HS-27A (cell line): Measurements from ENCODE around the gene YTHDC2.

Source experiments
- DNase-seq: peaks from one replicate; pipeline ENCODE4 v3.0.0-alpha.2; 2012; ENCODE audit warnings: low read depth, missing footprints

Gene YTHDC2

DNA sequence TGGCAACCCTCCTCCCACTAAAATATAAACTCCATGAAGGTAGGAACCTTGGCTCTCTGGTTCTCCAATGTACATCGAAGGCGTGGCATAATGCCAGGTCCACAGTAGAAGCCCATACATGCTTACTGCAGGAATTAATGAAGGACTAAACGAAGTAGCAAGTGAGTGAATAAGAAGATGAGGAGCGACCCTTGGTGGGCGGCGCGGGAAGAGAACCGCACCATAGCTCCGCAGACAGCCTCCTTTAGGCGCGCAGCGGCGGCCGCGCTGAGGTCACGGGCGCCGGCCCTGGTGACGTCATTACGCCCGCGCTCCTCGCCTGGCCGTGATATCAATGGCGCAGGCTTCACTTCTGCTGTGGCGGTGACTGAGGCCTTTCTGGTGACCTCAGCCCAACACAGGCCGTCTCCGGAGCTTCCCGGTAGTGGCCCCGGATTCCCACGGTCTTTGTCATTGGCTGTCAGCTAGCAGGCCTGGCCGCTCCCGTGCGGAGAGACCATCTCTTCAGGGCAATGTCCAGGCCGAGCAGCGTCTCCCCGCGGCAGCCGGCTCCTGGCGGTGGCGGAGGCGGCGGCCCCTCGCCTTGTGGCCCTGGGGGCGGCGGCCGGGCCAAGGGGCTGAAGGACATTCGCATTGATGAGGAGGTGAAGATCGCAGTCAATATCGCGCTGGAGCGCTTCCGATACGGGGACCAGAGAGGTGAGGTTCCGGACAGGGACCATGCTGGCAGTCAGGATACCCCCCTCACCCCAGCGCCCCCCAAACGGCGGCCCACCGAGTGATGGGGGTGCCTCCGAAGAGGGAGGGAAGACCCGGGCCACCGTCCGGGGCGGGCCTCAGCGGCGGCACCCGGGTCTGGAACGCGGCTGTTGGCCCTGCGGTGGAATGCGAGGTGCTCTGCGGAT, at the start of gene YTHDC2:
YTHDC2 (plus strand) TSS at position 311 of the 905 bp plus-strand sequence; CDS start at position 513, 202 bp downstream.
- DNase-seq = peak; percentile 29

DNA sequence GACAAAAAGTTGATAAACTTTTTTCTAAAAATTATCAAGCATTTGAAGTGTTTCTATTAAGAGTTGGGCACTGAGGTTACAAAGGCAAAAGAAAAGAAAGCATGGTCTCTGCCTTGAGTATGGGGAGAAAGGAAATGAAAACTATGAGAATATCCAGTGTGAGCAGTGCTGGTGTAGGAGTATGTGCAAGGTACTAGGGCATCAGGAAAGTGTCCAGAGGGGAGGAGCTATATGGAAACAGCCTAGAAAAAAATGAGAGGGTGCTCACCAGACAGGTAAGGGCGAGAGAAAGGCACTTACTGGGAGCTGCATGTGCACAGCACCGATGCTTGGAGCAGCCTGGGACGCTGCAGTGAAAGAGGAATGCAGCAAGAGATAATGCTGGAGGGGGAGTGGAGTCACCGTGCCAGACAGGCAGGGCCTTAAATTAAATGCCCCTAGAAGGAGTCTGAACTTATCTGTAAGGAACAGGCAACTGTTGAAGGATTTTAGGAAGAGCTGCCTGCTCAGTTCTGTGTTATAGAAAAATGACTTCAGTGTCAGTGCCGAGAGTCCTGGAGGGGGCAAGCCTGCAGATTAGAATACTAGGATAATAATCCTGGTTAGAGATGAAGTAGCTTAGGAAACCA, 39.3 kb upstream of the YTHDC2 start:
- no peak for DNase-seq

DNA sequence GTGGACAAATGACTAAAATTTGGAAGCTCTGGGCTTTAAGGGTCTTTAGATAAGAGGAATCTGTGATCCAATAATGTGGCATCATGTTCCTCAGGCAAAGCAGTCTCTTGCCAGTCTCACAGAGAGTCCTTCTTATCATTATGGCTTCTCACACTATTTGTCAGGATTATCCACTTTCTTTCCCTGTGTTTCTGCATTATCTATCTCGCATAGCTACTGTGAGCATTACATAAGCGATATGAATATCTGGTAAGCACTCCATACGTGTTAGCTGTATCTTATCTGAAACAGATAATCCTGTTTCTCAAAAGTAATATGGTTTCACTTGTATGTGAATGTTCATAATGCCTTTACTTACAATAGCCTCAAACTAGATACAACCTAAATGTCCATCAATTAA, 34.8 kb upstream of the YTHDC2 start:
- no peak for DNase-seq

- DNase-seq = no peak
Observed at GRCh38 chr5:113480243-113480642, 33.3 kb upstream of the YTHDC2 start.

- no peak for DNase-seq
Observed at GRCh38 chr5:113487416-113487780, 26.1 kb upstream of the YTHDC2 start.

- DNase-seq = peak; percentile 22
Observed at GRCh38 chr5:113487781-113488644, 25.5 kb upstream of the YTHDC2 start, which contains the start of gene MCC. Gene MCC (minus strand): TSS chr5:113488453.

GRCh38 chr5:113488645-113489184, 24.8 kb upstream of the YTHDC2 start:
- no peak for DNase-seq

GRCh38 chr5:113489299-113489698, 24.2 kb upstream of the YTHDC2 start:
- DNase-seq = peak; percentile 63

DNA sequence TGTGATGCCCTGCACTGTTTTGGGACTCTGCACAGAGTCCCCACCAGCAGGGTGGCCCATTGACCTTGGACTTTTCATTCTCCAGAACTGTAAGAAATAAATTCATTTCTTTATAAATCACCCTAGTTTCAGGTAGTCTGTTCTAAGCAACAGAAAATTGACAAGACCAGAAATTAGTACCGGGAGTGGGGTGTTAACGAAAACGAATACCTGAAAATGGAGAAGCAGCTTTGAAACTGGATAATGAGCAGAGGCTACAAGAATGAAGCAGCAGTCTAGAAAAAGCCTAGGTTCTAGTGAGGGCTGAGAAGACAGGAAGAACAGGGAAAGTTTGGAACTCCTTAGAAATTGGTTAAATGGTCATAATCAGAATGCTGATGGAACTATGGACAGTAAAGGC, 23.2 kb upstream of the YTHDC2 start:
- DNase-seq = no peak

GRCh38 chr5:113491022-113491421, 22.5 kb upstream of the YTHDC2 start:
- no peak for DNase-seq

DNA sequence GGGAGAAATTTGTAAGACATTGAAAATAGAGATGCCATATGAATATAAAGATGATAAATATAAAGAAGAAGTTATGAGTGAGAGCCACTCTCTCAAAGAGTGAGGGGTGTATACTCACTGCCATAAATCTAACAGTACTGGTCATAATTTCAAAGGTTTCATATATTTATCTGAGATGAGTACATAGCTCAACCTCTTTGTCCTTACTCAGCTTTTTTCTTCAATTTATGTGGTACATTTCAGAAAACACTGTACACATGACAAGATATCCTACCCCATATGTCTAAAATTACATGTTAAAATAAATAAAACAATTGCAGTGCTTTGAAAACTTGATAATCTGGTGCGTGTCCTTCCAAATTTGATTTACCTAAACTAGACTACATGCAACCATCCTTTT, 20.0 kb upstream of the YTHDC2 start:
- no peak for DNase-seq

GRCh38 chr5:113495422-113495841, 18.1 kb upstream of the YTHDC2 start:
- DNase-seq = no peak

DNA sequence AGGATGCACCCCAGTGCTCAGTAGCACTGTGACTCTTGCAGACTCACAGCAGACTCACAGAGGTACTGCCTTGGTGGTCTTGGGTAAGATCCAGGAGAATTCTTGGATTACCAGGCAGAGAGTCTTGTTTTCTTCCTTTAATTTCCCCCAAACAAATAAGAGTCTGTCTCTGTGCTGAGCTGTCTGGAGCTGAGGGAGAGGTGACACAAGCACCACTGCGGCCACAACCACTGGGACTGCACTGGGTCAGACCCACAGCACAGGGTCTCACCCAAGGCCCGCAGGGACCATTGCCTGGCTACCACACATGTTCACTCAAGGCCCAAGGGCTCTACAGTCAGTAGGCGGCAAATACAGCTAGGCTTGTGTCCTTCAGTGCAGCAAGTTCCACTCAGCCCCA, 11.4 kb upstream of the YTHDC2 start:
- DNase-seq = no peak

DNA sequence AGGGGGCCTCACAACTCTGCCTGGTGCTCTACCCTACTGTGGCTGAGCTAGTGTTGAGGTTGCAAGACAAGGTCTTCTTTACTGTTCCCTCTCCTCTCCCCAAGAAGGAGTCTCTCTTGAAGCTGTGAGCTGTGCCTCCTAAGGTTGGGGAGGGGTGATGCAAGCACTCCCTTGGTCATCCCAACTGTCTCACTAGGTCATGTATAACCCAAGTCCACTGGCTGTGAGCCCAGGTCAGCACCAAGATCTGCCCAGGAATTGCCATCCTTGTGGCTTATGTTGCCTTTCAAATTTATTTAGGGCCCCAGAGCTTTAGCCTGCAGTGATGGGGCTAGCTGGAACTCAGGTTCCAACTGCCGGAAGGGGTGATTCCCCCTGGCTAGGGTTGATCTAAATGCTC, 10.3 kb upstream of the YTHDC2 start:
- no peak for DNase-seq

DNA sequence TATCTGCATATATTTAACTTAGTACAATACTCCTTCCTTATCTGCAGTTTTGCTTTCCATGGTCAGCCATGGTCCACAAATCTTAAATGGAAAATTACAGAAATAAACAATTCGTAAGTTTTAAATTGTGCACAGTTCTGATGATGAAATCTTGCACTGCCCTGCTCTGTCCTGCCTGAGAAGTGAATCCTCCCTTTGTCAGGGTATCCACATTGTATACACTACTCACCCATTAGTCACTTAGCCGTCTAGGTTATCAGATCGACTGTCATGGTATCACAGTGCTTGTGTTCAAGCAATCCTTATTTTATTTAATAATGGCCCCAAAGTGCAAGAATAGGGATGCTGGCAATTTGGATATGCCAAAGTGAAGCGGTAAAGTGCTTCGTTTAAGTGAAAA, 8.3 kb upstream of the YTHDC2 start:
- DNase-seq = no peak

DNA sequence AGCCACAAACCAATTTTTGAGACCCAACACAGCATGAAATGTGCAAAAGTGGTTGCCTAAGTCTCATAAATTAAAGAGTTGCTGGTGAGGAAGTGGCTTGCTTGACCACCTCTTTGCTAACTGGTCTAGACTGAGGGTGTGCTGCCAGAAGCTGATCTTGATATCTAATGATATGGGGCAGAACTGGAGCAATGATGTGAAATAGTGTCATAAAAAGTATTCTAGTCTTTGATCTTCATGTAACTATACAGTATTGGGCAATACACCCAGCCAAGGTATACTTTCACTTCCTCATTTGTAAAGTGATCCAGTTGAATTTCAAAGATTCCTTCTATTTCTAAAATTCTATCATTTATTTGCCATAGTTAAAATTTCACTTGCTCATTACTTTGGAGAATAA, 5.9 kb upstream of the YTHDC2 start:
- DNase-seq = no peak

- DNase-seq = no peak
Observed at GRCh38 chr5:113508756-113509155, 4.7 kb upstream of the YTHDC2 start.

DNA sequence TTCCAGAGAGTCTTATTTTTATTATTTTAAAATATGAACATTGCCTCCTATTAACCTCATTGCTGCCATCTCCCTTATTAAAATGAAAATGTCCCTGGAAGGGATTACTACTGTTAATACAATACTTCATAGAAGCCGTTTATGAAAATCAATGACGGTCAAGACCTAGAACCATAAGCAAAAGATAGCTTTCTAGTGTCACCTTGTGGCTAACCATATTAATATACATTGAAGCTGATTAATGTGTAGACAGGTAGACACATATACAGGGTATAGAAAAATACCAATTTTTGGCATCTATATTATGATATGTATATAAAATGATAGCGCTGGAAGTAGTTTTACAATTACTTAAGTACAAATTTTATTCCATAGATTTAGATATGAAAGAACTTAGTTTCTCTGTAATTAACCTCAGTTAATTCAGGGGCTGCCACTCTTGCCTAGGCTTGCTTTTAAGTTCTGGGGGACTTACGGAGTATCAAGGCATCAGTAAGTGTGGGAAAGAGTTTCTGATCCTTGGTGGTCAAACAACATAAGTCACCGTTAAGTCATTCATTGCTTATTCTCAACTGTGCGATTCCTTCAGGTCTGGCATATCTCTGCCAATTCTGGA, 2.5 kb upstream of the YTHDC2 start:
- DNase-seq = no peak

DNA sequence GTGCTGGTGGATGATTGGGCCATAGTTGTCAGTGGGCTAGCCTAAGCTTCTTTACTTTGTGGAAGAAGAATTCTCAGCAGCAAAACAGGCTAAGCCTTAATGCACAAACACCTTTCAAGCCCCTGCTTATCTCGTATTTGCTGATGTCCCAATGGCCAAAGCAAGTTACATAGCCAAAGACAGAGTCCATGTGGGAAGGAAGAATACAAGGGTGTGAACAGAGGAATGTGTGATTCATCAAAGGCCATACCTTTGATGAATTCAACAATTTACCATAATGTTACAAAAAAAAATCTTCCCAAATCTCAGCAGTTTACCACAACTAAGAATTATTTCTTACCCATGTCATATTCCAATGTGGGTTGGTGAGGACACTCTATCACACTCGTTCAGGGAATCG, 1.2 kb upstream of the YTHDC2 start:
- no peak for DNase-seq

DNA sequence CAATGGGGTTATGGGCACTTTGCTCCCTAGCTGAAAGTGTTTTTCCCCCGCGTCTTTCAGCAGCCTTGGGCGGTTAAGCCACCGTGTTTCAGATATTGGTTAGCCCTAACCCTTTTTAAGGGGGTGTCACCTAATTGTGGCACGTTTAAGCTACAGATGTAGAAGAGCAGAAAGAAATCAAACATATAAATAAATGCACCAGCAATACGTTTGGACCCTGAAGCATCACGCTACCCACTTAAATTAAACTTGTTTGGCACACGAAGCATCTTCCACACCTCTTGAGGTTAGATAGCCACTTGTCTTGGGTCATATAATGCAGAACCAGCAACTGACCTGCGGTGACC, 768 bp downstream of the YTHDC2 start:
- no peak for DNase-seq

GRCh38 chr5:113518884-113519283, 5.4 kb downstream of the YTHDC2 start:
- no peak for DNase-seq

- no peak for DNase-seq
Observed at GRCh38 chr5:113519412-113519811, 5.9 kb downstream of the YTHDC2 start.
